DMS53 treated with DMSO at 0.1 percent for 48 hours (cell line): ENCODE results near the gene CCSER1.

ENCODE experiments used
- DNase-seq: peaks from one replicate; lab custom pipeline; 2025; ENCODE audit not compliant: unreplicated experiment; lab: John Stamatoyannopoulos, UW

The CCSER1 gene

DNA sequence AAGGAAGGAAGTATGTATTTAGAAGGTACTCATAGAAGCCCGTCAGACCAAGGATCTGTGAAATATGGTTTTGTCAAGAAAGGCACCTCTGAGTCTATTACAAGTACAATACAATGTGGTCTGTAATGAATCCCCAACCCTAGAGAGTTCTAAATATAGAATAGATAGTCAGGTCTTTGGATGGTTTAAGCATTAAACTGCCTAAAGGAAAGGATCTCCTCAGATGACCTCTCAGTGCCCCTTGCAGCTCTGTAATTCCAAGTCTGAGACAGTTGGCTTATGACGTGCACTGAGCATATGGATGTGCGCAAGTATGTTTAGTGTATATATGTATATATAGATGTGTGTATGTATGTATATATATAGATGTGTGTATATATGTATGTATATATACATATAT, 62.0 kb downstream of the CCSER1 start:
- DNase-seq = no peak

DNA sequence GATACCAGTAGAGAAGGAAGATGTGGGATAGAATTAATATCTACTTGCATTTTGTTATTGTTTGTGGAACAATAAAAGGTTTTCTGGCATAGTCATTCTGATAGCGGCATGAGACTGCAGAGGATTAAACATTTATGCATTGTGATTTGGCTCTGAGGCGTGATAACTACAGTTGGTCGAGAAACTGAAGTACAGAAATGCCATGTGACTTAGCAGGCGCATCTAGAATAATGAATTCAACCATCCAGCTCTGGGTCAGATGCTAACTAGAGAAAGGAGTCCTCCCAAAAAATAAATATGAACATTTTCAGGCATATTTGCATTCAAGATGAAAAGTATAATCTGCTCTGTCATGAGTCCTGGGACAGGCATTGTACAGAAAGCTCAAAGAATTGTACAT, 62.8 kb downstream of the CCSER1 start:
- no peak for DNase-seq

DNA sequence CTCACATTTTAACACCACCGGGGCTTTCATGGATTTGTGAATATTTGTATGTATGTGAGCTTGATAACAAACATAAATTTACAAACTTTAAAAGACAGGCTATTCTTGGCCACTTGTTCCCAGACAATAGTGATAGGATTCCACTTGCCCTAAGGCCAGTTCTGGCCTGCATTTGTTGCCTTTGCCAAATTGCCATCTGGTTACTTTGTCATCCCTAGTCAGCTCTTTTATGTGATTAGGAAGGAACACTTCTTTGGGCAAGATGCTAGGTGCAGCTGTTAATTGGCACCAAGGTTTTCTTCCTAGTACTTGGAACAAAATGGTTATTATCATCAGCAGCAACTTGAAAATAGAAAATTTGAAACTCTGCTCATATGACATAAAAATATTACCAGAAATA, 63.3 kb downstream of the CCSER1 start:
- no peak for DNase-seq

DNA sequence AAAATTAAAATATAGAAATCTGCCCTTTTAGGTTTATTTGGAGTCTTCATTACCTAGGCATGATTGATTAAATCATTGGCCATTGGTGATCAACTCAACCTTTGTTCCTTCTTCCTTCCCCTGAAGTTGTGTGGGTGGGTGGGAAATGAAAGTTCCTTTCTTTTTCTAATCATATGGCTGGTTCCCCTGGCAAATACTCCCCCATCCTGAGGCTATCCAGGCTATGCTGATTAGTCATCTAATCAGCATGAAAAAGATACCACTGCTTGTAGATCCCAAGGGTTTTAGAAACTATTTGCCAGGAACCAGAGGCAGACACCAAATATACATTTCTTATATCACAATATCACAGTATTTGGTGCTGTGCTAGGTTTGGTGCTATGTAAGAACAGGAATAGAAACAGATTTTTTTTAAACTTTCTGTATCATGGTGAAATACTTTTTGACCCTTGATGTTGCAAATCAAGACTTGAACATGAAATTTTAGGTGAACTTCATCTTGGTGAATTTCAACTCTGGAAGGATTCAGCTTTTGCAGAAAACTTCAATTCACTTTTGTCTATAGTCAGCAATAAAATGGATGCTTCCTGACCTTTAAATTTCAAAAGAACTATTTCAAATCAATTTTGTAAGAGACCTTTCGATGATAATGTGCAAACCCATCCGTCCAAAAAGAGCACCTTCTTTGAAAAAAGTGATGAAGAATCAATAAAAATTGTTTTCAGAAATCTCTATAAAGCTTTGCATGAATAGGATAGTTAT, 71.1 kb downstream of the CCSER1 start:
- DNase-seq = no peak

DNA sequence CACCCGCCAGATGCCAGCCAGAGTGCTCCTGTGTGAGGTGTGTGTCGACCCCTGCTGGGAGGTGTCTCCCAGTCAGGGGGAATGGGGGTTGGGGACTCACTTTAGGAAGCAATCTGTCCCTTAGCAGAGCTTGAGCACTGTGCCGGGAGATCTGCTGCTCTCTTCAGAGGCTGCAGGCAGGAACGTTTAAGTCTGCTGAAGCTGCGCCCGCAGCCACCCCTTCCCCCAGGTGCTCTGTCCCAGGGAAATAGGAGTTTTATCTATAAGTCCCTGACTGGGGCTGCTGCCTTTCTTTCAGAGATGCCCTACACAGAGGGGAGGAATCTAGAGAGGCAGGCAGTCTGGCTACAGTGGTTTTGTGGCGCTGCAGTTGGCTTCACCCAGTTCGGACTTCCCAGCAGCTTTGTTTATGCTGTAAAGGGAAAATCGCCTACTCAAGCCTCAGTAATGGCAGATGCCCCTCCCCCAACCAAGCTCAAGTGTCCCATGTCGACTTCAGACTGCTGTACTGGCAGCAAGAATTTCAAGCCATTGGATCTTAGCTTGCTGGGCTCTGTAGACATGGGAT, 80.8 kb downstream of the CCSER1 start:
- no peak for DNase-seq

- DNase-seq = peak; percentile 35
Observed at GRCh38 chr4:90209922-90210321, 82.7 kb downstream of the CCSER1 start.

DNA sequence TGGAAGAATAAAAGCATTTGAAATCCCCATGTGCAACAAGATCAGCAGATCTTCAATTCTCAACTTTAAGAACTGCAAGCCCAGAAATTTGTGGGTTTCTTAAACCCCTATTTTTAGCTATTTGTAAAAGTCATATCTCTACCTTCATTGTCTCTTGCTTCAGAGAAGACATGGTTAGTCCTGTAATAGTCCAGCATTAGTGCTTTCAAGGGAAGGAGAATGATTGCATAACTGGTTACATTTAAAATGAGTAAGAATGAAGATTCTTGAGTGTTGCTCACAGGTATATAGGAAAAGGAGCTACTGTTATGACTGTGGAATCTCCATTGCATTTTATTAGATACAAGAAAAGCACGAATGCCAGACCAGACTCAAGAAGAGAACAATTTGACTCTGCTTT, 84.0 kb downstream of the CCSER1 start:
- DNase-seq = no peak

DNA sequence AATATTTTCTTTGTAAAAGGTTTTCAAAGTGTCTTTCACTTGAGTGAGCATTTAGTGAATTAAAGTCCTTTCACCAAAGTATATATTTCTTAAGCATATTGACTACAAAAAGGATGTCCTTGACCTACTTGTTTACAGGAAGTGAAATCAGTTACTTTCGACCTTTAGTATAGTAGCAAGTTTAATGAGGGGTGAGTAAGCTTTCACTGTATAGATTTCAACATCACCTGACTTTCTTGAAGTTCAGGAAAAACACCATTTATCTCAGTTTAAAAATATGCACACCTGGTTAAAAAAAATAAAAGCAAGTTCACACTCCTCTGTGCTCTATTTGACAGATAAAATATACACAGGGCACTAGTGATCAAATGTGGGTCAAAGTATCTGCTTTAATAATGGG, 88.1 kb downstream of the CCSER1 start:
- peak; percentile 5 for DNase-seq

DNA sequence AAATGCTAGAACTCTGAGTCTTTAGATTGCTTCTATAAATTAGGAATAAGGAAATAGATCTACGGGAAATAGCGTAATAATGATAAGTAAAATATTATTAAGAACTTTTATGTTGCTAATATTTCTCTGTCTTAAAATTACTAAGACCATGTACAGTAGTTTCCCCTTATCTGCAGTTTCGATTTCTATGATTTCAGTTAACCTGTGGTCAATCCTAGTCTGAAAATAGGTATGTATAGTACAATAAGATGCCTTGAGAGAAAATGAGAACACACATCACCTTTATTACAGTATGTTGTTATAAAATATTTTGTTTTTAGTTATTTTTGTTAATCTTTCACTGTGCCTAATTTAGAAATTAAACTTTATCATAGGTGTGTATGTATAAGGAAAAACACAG, 92.6 kb downstream of the CCSER1 start:
- DNase-seq = no peak

DNA sequence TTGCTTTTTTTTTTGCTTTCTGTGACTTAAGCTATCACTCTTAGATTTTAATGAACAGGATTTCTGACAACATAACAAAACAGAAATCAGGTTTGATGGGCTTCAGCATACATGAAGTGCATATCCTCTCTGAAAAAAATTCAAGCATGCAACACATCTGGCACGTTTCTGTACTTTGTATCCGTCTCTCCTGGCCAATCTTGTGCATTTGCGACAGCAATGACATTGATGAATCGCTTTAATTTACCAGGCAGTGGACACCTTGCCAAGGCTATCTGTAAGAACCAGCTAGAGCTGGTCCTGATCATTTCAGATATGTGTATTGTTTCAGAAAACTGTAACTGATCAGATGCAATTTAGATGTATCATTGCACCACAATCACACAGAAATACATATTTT, 93.3 kb downstream of the CCSER1 start:
- DNase-seq = no peak

GRCh38 chr4:90226734-90227133, 99.5 kb downstream of the CCSER1 start:
- DNase-seq = no peak

GRCh38 chr4:90227177-90227576, 100.0 kb downstream of the CCSER1 start:
- no peak for DNase-seq

GRCh38 chr4:90234916-90235547, 107.8 kb downstream of the CCSER1 start:
- DNase-seq = no peak

DNA sequence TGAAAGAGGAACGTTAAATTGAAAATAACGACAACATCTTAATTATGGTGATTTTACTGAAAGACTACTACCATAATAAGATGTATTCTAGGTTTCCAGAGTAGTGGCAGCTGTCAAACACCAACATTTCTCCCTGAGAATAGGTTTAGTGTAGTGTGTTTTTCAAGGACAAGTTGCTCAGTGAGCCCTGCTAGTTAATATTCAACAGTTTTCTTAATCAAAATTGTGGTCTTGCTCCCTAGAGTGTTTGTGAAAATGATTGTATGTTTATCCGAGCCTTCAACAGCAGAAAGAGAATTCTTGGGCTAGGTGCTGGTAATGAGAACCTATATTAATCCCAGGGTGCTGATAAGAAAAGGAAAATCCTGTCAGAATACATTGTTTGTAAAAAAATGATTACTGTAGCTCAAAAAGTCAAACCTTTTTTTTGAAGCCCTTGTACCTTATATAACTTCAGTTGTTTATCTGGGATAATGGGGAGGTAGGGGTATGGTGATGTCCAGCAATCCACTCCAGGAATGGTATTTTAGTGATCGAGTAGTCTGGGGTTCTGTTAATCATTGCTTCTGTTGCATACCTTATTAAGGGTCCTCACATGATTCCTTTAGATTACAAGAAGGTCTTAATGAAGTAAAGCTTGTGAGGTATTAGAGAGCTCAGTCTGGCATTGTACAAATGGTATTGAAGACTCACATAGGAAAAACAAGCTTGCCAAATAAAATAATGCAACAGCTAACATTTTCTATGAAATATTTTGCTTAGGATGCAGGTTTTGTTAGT, 110.7 kb downstream of the CCSER1 start:
- DNase-seq = no peak

DNA sequence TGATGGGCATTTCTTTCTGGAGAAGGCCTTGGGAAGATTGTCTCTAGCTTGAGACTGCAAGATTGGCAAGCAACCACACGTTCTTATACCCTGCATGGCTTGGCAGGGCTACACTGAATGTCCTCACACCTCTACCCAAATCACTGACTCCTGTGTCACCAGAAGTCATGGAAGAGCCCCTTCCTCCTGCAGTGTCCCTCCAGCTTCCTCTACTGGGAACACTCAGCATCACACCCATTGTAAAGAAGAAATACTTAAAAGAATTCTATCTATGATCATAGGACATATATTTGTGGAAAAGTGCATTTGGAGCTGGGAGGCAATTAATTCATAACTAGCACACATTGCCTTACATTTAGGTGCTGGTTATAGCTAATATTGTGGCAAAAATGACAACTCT, 113.1 kb downstream of the CCSER1 start:
- no peak for DNase-seq

- no peak for DNase-seq
Observed at GRCh38 chr4:90241008-90241407, 113.8 kb downstream of the CCSER1 start.

DNA sequence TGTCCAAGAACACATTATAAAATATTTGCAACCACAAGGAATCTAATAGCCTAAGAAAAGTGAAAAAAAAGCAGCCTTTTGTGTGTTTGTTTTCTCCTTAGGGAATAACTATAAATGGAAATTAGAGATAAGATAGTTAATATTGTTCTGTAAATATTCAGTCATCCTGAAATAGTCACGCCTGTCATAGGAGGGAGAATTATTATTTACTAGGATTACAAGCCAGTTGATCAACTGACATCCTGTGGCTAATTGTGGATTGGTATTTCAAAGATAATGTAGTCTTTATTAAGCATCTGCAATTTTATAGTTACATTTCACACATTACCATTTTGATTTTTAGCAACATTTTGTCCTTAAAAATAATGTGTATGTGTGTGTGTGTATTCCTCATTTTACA, 118.6 kb downstream of the CCSER1 start:
- no peak for DNase-seq

DNA sequence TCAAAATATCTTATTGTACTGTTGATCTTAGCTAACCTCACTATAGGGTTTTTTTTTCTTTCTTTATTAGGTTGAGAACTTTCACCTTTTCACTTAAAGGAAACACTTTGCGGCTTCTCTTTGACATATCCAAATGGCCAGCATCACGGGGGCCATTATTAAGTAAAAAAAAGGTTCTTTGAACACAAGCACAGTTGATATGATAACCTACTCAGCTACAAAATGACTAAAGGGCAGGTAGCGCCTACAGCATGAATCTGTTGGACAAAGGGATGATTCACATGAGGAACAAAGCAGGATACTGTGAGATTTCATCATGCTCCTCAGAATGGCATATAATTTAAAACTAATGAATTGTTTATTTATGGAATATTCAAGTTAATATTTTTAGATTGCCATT, 119.6 kb downstream of the CCSER1 start:
- DNase-seq = no peak

DNA sequence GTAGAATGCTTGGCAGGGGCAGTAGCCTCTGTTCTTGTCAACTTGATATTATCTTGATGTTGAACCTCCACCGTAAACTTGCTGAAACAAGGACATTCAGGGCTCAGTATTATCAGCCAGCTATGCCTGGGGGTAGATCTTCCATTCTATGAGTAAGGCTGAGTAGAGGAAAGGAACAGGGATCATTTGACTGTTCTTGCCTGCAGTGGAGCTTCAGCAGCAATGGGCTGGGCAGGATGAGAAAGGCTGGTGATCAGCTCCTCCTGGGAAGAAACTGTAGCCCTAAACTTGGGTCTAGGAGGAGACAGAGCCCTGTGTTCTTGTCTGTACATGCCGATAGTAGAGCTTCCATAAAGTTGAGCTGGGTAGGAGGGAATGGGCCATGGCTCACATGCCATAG, 127.2 kb downstream of the CCSER1 start:
- DNase-seq = no peak

- no peak for DNase-seq
Observed at GRCh38 chr4:90274175-90274574, 147.0 kb downstream of the CCSER1 start.

- DNase-seq = no peak
Observed at GRCh38 chr4:90280954-90281353, 153.8 kb downstream of the CCSER1 start.
